GM18517 (cell line): ENCODE measurements around the gene CORO7.
A peak's percentile ranks its signal among the peaks of the same experiment; 100 is the strongest.

ENCODE experiments used
- ATAC-seq: cut with Tn5 transposase; IDR thresholded peaks from one replicate; pipeline ENCODE4 v1.9.1; 2021; ENCODE audit warnings: mild to moderate bottlenecking, moderate library complexity; ENCODE audit not compliant: unreplicated experiment

Gene CORO7

GRCh38 chr16:4426722-4427372, 10.5 kb upstream of the CORO7 start:
- no peak for ATAC-seq

DNA sequence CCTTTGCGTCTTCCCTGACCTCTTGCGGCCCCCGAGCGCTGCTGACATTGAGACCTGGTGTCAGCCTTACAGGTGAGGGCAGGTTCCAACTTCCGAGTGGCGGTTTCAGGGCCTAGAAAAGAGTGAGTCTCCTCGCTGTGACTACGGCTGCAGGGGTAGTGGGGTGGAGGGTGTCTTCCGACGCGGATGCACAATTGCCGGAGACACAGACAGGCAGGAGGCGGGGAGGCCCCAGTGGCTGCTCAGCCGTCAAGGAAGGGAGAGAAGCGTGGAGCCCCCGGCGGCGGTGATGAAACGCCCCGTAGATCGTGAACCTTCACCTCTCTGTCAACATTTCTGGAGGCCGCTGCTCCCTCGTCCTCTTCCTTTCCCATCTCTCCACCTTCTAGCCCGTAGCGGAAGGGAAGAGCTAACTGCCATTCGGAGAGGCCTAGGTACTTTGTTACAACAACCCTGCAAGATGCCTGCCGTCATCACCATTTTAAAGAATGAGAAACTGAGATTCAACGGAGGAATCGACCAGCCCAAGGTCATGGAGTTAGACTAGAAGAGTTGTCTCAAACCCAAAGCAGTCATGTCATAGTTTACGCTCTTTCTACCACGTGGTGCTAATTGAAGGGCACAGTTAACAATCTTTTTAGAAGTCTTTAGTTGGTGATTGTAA, 9.8 kb upstream of the CORO7 start:
- ATAC-seq, result peak; percentile 30

- peak; percentile 84 for ATAC-seq
Observed at GRCh38 chr16:4425378-4426020, 9.1 kb upstream of the CORO7 start, which contains the start of gene DNAJA3. Gene DNAJA3 (plus strand): TSS chr16:4425868. CDS start chr16:4425882, 14 bp downstream.

- no peak for ATAC-seq
Observed at GRCh38 chr16:4420505-4421105, 4.2 kb upstream of the CORO7 start.

DNA sequence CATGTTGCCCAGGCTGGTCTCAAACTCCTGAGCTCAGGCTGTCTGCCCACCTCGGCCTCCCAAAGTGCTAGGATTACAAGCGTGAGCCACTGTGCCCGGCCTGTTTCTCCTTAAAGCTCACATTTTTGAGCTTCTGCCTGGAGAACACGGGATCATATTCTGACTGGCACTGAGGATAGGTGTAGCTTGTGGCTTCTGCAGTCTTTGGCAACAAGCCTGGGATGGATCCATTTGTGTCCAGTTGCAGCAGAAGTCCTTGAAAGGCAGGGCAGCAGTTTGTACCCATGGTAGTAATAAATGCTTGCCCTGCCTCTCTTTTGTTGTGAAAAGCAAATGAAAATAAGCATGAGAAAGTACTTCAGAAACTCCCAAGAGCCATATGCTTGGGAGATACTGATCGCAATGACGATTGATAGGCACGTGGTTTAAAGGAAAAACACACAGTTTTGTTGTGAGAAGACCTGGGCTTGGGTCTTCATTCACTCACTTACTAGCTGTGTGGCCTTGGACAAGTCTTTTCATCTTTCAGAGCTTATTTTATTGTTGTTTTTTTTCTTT, 3.1 kb upstream of the CORO7 start:
- ATAC-seq, result no peak

GRCh38 chr16:4415538-4416199, 727 bp downstream of the CORO7 start:
- no peak for ATAC-seq

GRCh38 chr16:4414187-4414917, 2.0 kb downstream of the CORO7 start:
- peak; percentile 72 for ATAC-seq

- no peak for ATAC-seq
Observed at GRCh38 chr16:4412854-4413253, 3.5 kb downstream of the CORO7 start.

GRCh38 chr16:4412159-4412558, 4.2 kb downstream of the CORO7 start:
- ATAC-seq, result no peak

DNA sequence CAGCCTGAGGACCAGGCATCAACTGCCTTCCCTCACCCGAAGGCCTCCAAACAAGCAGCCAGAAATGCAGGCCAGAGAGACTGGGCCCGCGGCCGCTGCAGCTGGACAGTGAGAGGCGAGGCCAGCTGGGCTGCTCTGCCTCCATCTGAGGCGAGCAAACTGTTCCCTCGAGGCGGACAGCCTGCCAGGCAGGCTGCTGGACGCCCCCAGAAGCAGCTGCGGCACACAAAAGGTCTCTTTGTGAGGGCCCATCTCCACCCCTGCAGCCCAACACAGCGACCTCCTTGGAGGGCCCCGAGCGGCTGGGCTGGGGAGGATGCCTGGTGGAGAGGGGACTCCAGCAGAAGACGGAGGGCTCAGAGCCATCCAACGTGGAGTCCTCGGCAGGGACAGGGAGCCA, 4.7 kb downstream of the CORO7 start:
- ATAC-seq, result no peak

GRCh38 chr16:4410335-4411075, 5.9 kb downstream of the CORO7 start:
- no peak for ATAC-seq

DNA sequence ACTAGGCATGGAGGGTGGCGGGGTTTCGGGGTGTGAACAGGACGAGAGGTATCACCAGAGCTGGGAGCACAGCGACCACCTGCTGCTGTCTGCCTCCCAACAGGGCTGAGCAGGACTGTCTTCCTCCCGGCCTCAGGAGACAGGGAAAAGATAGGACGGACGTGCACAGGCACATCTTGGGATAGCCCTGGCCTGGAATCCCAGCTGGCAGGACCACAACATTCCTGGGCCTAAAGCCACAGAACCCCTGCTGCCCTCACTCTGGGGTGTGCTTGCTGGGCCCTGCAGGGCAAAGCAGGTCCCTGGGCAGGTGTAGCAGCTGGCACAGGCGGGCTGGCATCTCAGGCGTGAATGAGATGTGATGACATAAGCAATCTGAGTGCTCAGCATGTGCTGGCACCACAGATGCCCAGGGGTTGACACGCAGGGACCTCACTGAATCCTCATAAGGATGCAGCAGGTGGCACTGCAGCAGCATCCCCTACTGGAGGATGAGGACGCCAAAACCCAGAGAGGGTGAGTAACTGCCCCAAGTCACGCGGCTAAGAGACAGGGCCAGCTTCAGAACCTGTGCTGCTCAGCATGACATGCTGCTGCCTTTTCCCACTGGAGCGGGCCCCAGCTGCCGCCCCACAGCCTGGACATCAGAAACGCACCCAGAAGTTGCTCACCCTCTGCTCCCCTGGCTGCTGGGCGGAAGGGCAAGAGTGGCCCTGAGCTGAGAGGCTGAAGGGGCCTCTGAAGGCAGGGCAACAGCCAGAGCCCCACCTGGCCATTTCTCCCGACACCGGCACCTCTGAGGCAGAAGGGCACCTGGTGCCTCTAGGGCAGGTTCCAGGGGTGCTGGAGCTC, 7.1 kb downstream of the CORO7 start:
- no peak for ATAC-seq

DNA sequence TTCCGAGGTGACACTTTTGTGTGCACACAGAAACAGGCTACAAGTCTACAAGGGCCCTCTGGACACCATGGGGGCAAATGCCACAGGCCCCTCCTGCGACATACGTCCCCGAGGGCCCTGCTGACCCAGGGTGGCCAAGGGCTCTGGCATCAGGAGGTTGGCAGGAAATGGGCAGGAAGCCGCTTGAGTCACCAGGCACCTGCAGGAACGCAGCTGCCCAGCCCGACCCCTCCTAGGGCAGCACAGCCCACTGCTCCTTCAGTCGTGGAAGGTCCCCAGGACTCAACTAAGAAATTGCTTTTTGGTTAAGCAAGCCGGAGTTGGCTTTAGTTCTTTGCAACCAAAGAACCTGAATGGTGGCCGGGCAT, 8.1 kb downstream of the CORO7 start:
- ATAC-seq, result no peak

- no peak for ATAC-seq
Observed at GRCh38 chr16:4407543-4408322, 8.7 kb downstream of the CORO7 start.

DNA sequence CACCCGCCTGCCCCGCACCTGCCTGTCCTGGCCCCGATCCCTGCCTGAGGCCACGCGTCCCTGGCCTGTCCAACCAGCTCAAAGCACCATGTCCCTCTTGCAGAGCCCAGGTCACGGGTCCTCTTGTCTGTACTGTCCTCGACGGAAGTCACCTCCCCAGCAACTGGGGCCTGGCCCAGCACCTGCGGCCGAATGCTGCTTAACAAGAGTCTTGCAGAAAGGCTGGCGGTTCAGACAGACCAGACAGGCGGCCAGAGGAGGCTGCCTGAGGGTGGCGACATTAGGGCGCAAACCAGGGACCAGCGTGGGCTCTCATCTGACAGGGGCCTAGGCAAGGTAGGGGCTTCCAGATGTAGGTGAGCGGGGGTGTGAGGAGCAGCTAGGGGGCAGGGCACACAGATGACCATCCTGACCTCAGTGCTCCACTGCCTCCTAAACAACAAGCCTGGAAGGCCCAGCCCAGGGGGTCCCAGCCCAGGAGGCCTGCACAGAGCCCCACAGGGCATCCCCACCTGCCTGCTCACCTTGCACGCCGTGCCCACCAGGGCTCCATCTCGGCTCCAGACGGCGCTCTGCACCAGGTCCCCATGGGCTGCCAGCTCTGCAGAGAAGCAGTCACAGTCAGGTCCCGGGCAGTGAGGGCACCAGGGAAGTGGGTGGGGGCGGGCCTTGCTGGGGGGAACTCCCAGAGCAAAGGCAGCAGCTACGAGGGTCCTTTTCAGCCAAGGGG, 11.3 kb downstream of the CORO7 start:
- ATAC-seq, result no peak

- no peak for ATAC-seq
Observed at GRCh38 chr16:4404247-4404966, 12.0 kb downstream of the CORO7 start.
